Tongue (tissue), 2 donors: ENCODE results near the gene IFI44. TPM values are rescaled to one million over a fixed set of nuclear protein-coding genes. Genes with fewer than 3 reads are reported as not detected.

Experiments
- DNase-seq: peaks from one replicate; pipeline ENCODE4 v3.0.0-alpha.2; 2015
- total RNA-seq: library from RNA; depleted of rRNA; stranded (reverse); fragments of >200 nt; gene quantifications from one replicate; pipeline ENCODE4 v1.2.3, GENCODE V29; 2014

Gene IFI44
- 14.7 TPM for total RNA-seq

- peak; percentile 94 for DNase-seq
Measured at GRCh38 chr1:78649628-78650027, at the start of gene IFI44. IFI44 (plus strand) TSS chr1:78649831; CDS start chr1:78650196, 365 bp downstream.

- peak; percentile 37 for DNase-seq
Measured at GRCh38 chr1:78601068-78601467, 48.6 kb upstream of the IFI44 start.

- DNase-seq, result no peak
Measured at GRCh38 chr1:78603206-78603605, 46.4 kb upstream of the IFI44 start.

- no peak for DNase-seq
Measured at GRCh38 chr1:78604643-78605042, 45.0 kb upstream of the IFI44 start.

GRCh38 chr1:78606274-78606673, 43.4 kb upstream of the IFI44 start:
- DNase-seq, result no peak

- peak; percentile 60 for DNase-seq
Measured at GRCh38 chr1:78607334-78607927, 42.2 kb upstream of the IFI44 start.

GRCh38 chr1:78607944-78608343, 41.7 kb upstream of the IFI44 start:
- DNase-seq, result no peak

- peak; percentile 95 for DNase-seq
Measured at GRCh38 chr1:78617615-78618026, 32.0 kb upstream of the IFI44 start.

GRCh38 chr1:78619032-78619431, 30.6 kb upstream of the IFI44 start:
- DNase-seq, result peak; percentile 2

GRCh38 chr1:78619446-78619802, 30.2 kb upstream of the IFI44 start:
- no peak for DNase-seq

- peak; percentile 63 for DNase-seq
Measured at GRCh38 chr1:78619803-78620579, 29.6 kb upstream of the IFI44 start, which contains the start of gene IFI44L. IFI44L (plus strand) TSS chr1:78620448; CDS start chr1:78627916, 7,468 bp downstream.

- DNase-seq, result peak; percentile 3
Measured at GRCh38 chr1:78620666-78621065, 29.0 kb upstream of the IFI44 start.

GRCh38 chr1:78622548-78622947, 27.1 kb upstream of the IFI44 start:
- DNase-seq, result no peak

- no peak for DNase-seq
Measured at GRCh38 chr1:78624035-78624434, 25.6 kb upstream of the IFI44 start.

GRCh38 chr1:78627321-78627720, 22.3 kb upstream of the IFI44 start:
- no peak for DNase-seq

GRCh38 chr1:78630600-78630999, 19.0 kb upstream of the IFI44 start:
- no peak for DNase-seq

- no peak for DNase-seq
Measured at GRCh38 chr1:78633209-78633608, 16.4 kb upstream of the IFI44 start.

GRCh38 chr1:78640462-78640861, 9.2 kb upstream of the IFI44 start:
- no peak for DNase-seq

GRCh38 chr1:78641558-78641957, 8.1 kb upstream of the IFI44 start:
- DNase-seq, result no peak

GRCh38 chr1:78645723-78646122, 3.9 kb upstream of the IFI44 start:
- no peak for DNase-seq

- no peak for DNase-seq
Measured at GRCh38 chr1:78647238-78647637, 2.4 kb upstream of the IFI44 start.

- DNase-seq, result peak; percentile 37
Measured at GRCh38 chr1:78650114-78650660, 556 bp downstream of the IFI44 start.

GRCh38 chr1:78651241-78651640, 1.6 kb downstream of the IFI44 start:
- peak; percentile 64 for DNase-seq
